B cell (primary cell): ENCODE data around the gene MS4A2. TPM values are rescaled to one million over a fixed set of nuclear protein-coding genes. Genes with fewer than 3 reads are reported as not detected.

Source experiments
- ATAC-seq: fragments of 200-7000 bp; cut with Tn5 transposase; one replicate; pipeline ENCODE4 v1.10.0; 2021; ENCODE audit warnings: low read depth, mild to moderate bottlenecking, moderate number of reproducible peaks, moderate library complexity
- CTCF ChIA-PET: fragments of 350-600 bp; sonication (Branson Sonifier 250); formaldehyde crosslinking; loops from one replicate; lab custom pipeline; 2021; ENCODE audit warnings: antibody characterized with exemption, inconsistent platforms; lab: Charles Lee
- POLR2A ChIA-PET: fragments of 350-600 bp; sonication (Branson Sonifier 250); formaldehyde crosslinking; loops from one replicate; lab custom pipeline; 2021; ENCODE audit warnings: antibody characterized with exemption; lab: Charles Lee
- DNase-seq: peaks from one replicate; pipeline ENCODE4 v3.0.0; 2013
- H2AFZ ChIP-seq: 2 replicates; pipeline ENCODE4 v1.6.1; 2012; ENCODE audit warnings: mild to moderate bottlenecking, low read depth, low read length; ENCODE audit not compliant: insufficient read depth, poor library complexity, severe bottlenecking
- H3K27ac ChIP-seq, 2 donors: 1 replicate in 1 of 2; 2 replicates in 1 of 2; pipeline ENCODE4 v1.5.1; 2012 to 2013; ENCODE audit warnings: low read length in 2 of 2, mild to moderate bottlenecking in 2 of 2, moderate library complexity in 1 of 2
- H3K27me3 ChIP-seq, 4 experiments: fragments of 200-600 bp in 1 of 4; sonication (generic) in 1 of 4; replicated peaks in 1 of 4; 1 replicate in 2 of 4; 2 replicates in 2 of 4; pipeline versions ENCODE4 v1.6.1 to v1.7.0; 2013 to 2016; ENCODE audit warnings: low read length in 3 of 4, mild to moderate bottlenecking in 2 of 4, mixed read lengths in 1 of 4, moderate library complexity in 1 of 4; ENCODE audit not compliant: insufficient read depth in 4 of 4, control insufficient read depth in 3 of 4; ENCODE audit errors: control extremely low read depth in 1 of 4
- H3K36me3 ChIP-seq, 2 experiments: replicated peaks in 1 of 2; 1 replicate in 1 of 2; 2 replicates in 1 of 2; pipeline versions ENCODE4 v1.6.1 to v1.7.1; 2013; ENCODE audit warnings: low read length in 1 of 2; ENCODE audit not compliant: insufficient read depth in 2 of 2, control insufficient read depth in 1 of 2; ENCODE audit errors: control extremely low read depth in 1 of 2, extremely low read depth in 1 of 2
- H3K4me1 ChIP-seq, 2 donors: fragments of 200-600 bp in 1 of 2; sonication (generic) in 1 of 2; 1 replicate in 1 of 2; 2 replicates in 1 of 2; pipeline versions ENCODE4 v1.5.1 to v1.6.1; 2013 to 2017; ENCODE audit warnings: low read length in 2 of 2; ENCODE audit not compliant: control insufficient read depth in 2 of 2, insufficient read depth in 2 of 2
- H3K4me2 ChIP-seq: replicated peaks from 2 replicates; pipeline ENCODE3; 2012; ENCODE audit warnings: mild to moderate bottlenecking, low read depth, low read length; ENCODE audit not compliant: poor library complexity, severe bottlenecking
- H3K4me3 ChIP-seq, 5 experiments: fragments of 200-600 bp in 1 of 5; sonication (generic) in 1 of 5; 1 replicate in 3 of 5; 2 replicates in 2 of 5; pipeline versions ENCODE4 v1.5.1 to v1.7.0; 2011 to 2016; ENCODE audit warnings: low read length in 4 of 5, mild to moderate bottlenecking in 4 of 5, low read depth in 2 of 5, control low read depth in 1 of 5, moderate library complexity in 1 of 5; ENCODE audit not compliant: insufficient read depth in 1 of 5; ENCODE audit errors: control extremely low read depth in 1 of 5, extremely low read depth in 1 of 5
- H3K79me2 ChIP-seq: fragments of 200-600 bp; sonication (generic); one replicate; pipeline ENCODE4 v1.6.0; 2016; ENCODE audit warnings: low read length; ENCODE audit not compliant: control insufficient read depth, insufficient read depth
- H3K9ac ChIP-seq: fragments of 200-600 bp; sonication (generic); 2 replicates; pipeline ENCODE4 v1.6.1; 2017; ENCODE audit warnings: mild to moderate bottlenecking, low read length, moderate library complexity
- H3K9me3 ChIP-seq, 3 donors: one replicate each; pipeline versions ENCODE4 v1.6.1 to v1.7.1; 2013; ENCODE audit warnings: low read length in 2 of 3; ENCODE audit not compliant: control insufficient read depth in 2 of 3, insufficient read depth in 1 of 3; ENCODE audit errors: control extremely low read depth in 1 of 3
- H4K20me1 ChIP-seq: 2 replicates; pipeline ENCODE4 v1.6.0; 2012; ENCODE audit warnings: mild to moderate bottlenecking, low read length; ENCODE audit not compliant: insufficient read depth, control insufficient read depth, poor library complexity, severe bottlenecking
- H3K27ac Mint-ChIP-seq: one replicate; pipeline ENCODE4 v1.8.0; 2021; ENCODE audit warnings: mixed read lengths
- H3K27me3 Mint-ChIP-seq: one replicate; pipeline ENCODE4 v1.8.0; 2021; ENCODE audit warnings: mixed read lengths
- H3K4me1 Mint-ChIP-seq: one replicate; pipeline ENCODE4 v1.8.0; 2021; ENCODE audit warnings: mixed read lengths
- H3K4me3 Mint-ChIP-seq: one replicate; pipeline ENCODE4 v1.8.0; 2021; ENCODE audit warnings: mixed read lengths
- H3K9me3 Mint-ChIP-seq: one replicate; pipeline ENCODE4 v1.8.0; 2022; ENCODE audit warnings: mixed read lengths; ENCODE audit not compliant: insufficient read depth
- EZH2 ChIP-seq: IDR thresholded peaks from 2 replicates; pipeline ENCODE4 v1.6.1; 2012; ENCODE audit warnings: borderline replicate concordance, low read depth, mild to moderate bottlenecking, moderate library complexity, low read length; ENCODE audit not compliant: insufficient read depth, poor library complexity, severe bottlenecking
- WGBS: methylation state at CpG from one replicate; pipeline ENCODE4 v1.1.5; 2013; ENCODE audit warnings: missing lambda C conversion rate; ENCODE audit not compliant: insufficient coverage; 5-methylcytosine and 5-hydroxymethylcytosine counted together
- intact Hi-C: fragments of 100-400 bp; cut with micrococcal nuclease; formaldehyde crosslinking; loops from one replicate; pipeline ENCODE4 v1.10.0; 2022
- polyA plus RNA-seq: library from polyadenylated mRNA; depleted of rRNA; stranded (reverse); fragments of >200 nt; gene quantifications from 2 replicates; pipeline ENCODE4 v1.2.3, GENCODE V29; 2012
- total RNA-seq, 2 donors: library from RNA; stranded (reverse); fragments of 120-200 nt in 1 of 2; gene quantifications; 1 replicate in 1 of 2; 2 replicates in 1 of 2; pipeline versions ENCODE4 v1.2.3 to v1.2.4, GENCODE V29; 2013 to 2022
- TF ChIP-seq, protein P1 (sequence below): fragments of 200-600 bp; IDR thresholded peaks from one replicate; pipeline ENCODE4 v1.8.0; 2022; ENCODE audit warnings: antibody characterized with exemption, mild to moderate bottlenecking

MS4A2 gene
- total and polyA plus RNA-seq, 2 donors (not counting 1 experiment from before 2014, with no cell fraction given) = not detected

DNA sequence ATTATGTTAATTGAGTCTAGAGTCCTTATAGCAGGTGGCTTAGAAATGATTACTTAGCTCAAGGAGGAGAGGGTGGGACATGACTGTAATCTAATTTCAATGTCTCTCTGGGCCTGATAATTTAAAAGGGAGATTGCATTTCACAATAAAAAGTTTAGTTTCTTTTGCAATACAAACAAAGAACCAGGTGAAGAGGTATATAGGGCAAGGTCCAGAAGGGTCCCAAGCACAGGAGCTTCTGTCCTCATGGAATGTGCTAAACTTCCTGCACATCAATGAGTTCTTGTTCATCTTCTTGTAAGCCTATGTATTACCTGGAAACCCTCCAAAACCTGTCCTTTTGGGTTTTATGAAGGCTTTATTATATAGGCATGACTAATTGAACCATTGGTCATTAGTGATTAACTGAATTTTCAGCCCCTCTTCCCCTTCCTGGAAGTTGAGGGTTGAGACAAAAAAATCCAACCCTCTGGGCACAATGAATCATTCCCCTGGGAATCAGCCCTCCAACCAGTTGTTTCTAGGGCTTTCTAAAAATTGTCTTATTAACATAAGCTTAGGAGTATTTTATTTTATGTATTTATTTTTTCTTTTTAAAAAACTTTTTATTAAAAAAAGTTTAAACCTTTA lies 37.6 kb downstream of the MS4A2 start:
- DNase-seq = no peak
- Mint-ChIP-seq H3K27ac (no peak overlapping the region), H3K4me1 (peaks cover 24% of the 10 kb centered on the region), H3K27me3 (no peaks in the 10 kb centered on the region), H3K9me3 (no peaks in the 10 kb centered on the region), H3K4me3 (no peak overlapping the region)
- no peaks in the 10 kb centered on the region for H3K36me3 ChIP-seq
- no peaks in the 10 kb centered on the region for H3K27me3 ChIP-seq
- no peak for TF ChIP-seq EZH2
- TF ChIP-seq, protein P1, sequence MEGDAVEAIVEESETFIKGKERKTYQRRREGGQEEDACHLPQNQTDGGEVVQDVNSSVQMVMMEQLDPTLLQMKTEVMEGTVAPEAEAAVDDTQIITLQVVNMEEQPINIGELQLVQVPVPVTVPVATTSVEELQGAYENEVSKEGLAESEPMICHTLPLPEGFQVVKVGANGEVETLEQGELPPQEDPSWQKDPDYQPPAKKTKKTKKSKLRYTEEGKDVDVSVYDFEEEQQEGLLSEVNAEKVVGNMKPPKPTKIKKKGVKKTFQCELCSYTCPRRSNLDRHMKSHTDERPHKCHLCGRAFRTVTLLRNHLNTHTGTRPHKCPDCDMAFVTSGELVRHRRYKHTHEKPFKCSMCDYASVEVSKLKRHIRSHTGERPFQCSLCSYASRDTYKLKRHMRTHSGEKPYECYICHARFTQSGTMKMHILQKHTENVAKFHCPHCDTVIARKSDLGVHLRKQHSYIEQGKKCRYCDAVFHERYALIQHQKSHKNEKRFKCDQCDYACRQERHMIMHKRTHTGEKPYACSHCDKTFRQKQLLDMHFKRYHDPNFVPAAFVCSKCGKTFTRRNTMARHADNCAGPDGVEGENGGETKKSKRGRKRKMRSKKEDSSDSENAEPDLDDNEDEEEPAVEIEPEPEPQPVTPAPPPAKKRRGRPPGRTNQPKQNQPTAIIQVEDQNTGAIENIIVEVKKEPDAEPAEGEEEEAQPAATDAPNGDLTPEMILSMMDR = no peak
- no peak overlapping the region for H2AFZ ChIP-seq
- POLR2A ChIA-PET = no interaction called here
- CTCF ChIA-PET = no interaction called here
- peaks cover 0 to 3% (median 1%) of the 10 kb centered on the region in 3 donors for H3K9me3 ChIP-seq
- no peak overlapping the region for H3K27ac ChIP-seq
- no peak for ATAC-seq
- intact Hi-C loops = no loop called here
- no peak overlapping the region for H3K9ac ChIP-seq
- H3K4me1 ChIP-seq = peaks cover 19 to 23% of the 10 kb centered on the region in 2 donors
- H3K4me3 ChIP-seq = no peak overlapping the region
- H3K79me2 ChIP-seq = no peaks in the 10 kb centered on the region
- H4K20me1 ChIP-seq = no peaks in the 10 kb centered on the region
- H3K4me2 ChIP-seq = no peak overlapping the region

GRCh38 chr11:60127311-60127811 lies 38.9 kb downstream of the MS4A2 start:
- Mint-ChIP-seq H3K9me3 (no peaks in the 10 kb centered on the region), H3K27ac (no peak overlapping the region), H3K4me3 (no peak overlapping the region), H3K27me3 (no peaks in the 10 kb centered on the region), H3K4me1 (peaks cover 24% of the 10 kb centered on the region)
- TF ChIP-seq EZH2 = no peak
- TF ChIP-seq, protein P1 = no peak
- ChIA-PET POLR2A (no interaction called here), CTCF (interaction anchor here (1.2 kb wide), 1 partner anchor 373 kb away, joined by 3 read pairs; no protein-coding TSS in a partner anchor)
- no peaks in the 10 kb centered on the region for H3K79me2 ChIP-seq
- H3K9me3 ChIP-seq = peaks cover 0 to 1% (median 0%) of the 10 kb centered on the region in 3 donors
- peaks cover 19 to 20% of the 10 kb centered on the region in 2 donors for H3K4me1 ChIP-seq
- H3K4me3 ChIP-seq = no peak overlapping the region
- H3K9ac ChIP-seq = no peak overlapping the region
- intact Hi-C loops = no loop called here
- H3K27me3 ChIP-seq = no peaks in the 10 kb centered on the region
- no peak for ATAC-seq
- no peak overlapping the region for H2AFZ ChIP-seq
- no peak overlapping the region for H3K27ac ChIP-seq
- DNase-seq = no peak
- WGBS = 71% methylated on average over 1 of the region's 3 CpGs
- H3K36me3 ChIP-seq = no peaks in the 10 kb centered on the region
- H3K4me2 ChIP-seq = no peak overlapping the region
- H4K20me1 ChIP-seq = no peaks in the 10 kb centered on the region
